ENCODE data around the gene PRR23B. TPM values are rescaled to one million over a fixed set of nuclear protein-coding genes. Genes with fewer than 3 reads are reported as not detected.

Gene PRR23B
- total RNA-seq, 1 donor from 2014 or later: not detected

DNA sequence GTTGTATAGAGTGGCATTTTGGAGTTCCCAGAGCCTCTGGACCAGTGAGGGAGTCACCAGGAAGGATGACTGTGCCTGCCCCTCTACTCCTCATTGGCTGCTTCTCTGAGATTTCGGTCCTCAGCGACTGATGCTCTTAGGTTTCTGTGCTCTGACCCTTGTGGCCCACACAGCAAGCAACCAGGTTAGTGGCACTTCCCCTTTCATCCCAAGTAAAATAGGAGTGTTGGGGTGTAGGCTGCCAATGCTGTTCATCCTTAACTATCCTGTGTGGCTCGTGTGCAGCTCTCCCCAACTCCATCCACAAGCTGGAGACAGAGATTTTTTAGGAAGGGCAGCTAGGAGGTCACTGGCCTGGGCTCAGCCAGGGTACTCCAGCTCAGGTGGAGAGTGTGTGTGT lies 35.9 kb downstream of the PRR23B start:
- no peaks in the 10 kb centered on the region for H3K9me3 ChIP-seq
- DNase-seq (no peak), ATAC-seq (no peak)
- H3K4me3 ChIP-seq: no peak overlapping the region
- no peak for TF ChIP-seq CTCF (IDR thresholded peaks at IDR 0.05)
- H3K4me1 ChIP-seq: no peaks in the 10 kb centered on the region
- H3K36me3 ChIP-seq: no peaks in the 10 kb centered on the region
- intact Hi-C loops (cut with DNase I): no loop called here
- H3K27me3 ChIP-seq: no peaks in the 10 kb centered on the region
- no peak overlapping the region for H3K27ac ChIP-seq

DNA sequence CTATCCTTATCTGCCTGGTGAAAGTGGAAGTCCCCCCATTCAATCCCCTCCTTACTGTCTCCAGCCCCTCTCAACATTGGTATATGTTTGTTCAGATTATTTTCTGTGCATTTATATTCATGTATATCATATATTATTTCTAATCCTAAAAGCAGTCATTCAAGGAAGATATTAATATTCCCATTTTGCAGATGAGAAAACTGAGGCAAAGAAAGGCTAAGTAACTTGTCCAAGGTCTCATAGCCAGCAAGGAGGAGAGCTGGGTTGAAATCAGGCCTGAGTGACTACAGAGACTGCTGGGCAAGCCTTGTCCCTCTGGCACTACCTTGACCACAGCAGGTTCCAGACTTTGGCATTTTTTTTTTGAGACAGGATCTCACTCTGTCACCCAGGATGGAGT lies 44.7 kb downstream of the PRR23B start:
- no peaks in the 10 kb centered on the region for H3K4me1 ChIP-seq
- no peak overlapping the region for H3K27ac ChIP-seq
- no peak for DNase-seq
- no peak for TF ChIP-seq CTCF (IDR thresholded peaks at IDR 0.05)
- no peak overlapping the region for H3K4me3 ChIP-seq
- no peaks in the 10 kb centered on the region for H3K27me3 ChIP-seq
- intact Hi-C loops (cut with DNase I): no loop called here
- ATAC-seq: no peak
- no peaks in the 10 kb centered on the region for H3K9me3 ChIP-seq
- no peaks in the 10 kb centered on the region for H3K36me3 ChIP-seq

GRCh38 chr3:138975351-138975750 lies 45.4 kb downstream of the PRR23B start:
- Histone ChIP-seq H3K4me3 (no peak overlapping the region), H3K36me3 (no peaks in the 10 kb centered on the region), H3K9me3 (no peaks in the 10 kb centered on the region), H3K27me3 (no peaks in the 10 kb centered on the region), H3K4me1 (no peaks in the 10 kb centered on the region), H3K27ac (no peak overlapping the region)
- no peak for DNase-seq
- no peak for ATAC-seq
- TF ChIP-seq CTCF (IDR thresholded peaks at IDR 0.05): no peak
- intact Hi-C loops (cut with DNase I): no loop called here

DNA sequence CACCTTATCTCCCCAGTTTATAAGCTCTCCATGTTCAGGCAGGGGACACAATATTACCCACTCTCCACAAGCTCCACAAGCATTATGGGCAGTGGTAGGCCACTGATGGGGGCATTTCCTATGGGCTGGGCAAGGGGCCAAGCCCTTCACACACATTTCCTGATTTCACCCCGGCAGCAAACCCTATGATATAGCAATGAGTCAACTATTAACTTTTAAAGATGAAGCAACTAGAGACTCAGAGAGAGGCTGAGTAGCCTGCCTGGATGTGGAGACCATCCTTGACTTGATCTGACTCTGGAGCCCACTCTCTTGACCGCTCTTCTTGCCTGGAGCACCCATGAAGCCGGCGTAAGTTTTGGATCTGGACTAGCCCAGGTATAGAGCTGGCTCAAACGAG lies 46.3 kb downstream of the PRR23B start:
- ATAC-seq (no peak), DNase-seq (no peak)
- no peak overlapping the region for H3K27ac ChIP-seq
- intact Hi-C loops (cut with DNase I): no loop called here
- H3K27me3 ChIP-seq: no peaks in the 10 kb centered on the region
- no peaks in the 10 kb centered on the region for H3K9me3 ChIP-seq
- no peaks in the 10 kb centered on the region for H3K4me1 ChIP-seq
- no peak overlapping the region for H3K4me3 ChIP-seq
- no peak for TF ChIP-seq CTCF (IDR thresholded peaks at IDR 0.05)
- H3K36me3 ChIP-seq: no peaks in the 10 kb centered on the region

- H3K27ac ChIP-seq: no peak overlapping the region
- DNase-seq (no peak), ATAC-seq (no peak)
- no peaks in the 10 kb centered on the region for H3K27me3 ChIP-seq
- no peaks in the 10 kb centered on the region for H3K36me3 ChIP-seq
- no peak overlapping the region for H3K4me3 ChIP-seq
- no peak for TF ChIP-seq CTCF (IDR thresholded peaks at IDR 0.05)
- H3K4me1 ChIP-seq: no peaks in the 10 kb centered on the region
- no peaks in the 10 kb centered on the region for H3K9me3 ChIP-seq
- intact Hi-C loops (cut with DNase I): no loop called here
Observed at GRCh38 chr3:138972941-138973340, 47.8 kb downstream of the PRR23B start.

DNA sequence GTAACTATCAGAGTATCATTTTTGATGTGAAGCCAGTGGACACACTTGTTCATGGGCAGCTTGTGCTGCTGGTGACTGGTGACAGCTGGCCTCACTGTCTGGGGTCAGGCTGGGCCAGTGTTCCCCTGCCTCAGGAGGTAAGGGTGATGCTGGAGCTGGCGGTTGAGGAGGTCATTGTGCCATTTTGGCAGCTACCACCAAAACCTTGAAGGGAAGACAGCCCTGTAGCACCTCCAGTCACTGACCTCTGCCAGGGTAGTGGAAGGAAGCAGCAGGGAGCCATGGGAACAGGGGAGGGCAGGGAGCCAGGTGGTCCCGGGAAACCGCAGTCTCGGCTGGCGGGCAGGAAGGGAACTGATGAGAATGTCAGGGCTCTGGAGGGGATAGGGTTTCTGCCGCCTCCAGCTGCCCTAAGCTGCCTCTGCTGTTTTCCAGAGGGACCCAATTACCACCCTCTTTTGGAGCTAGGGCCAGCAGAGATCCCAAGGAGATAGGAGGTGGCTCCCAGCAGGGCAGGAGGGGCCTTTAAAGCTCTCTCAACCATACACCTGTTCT lies 48.9 kb downstream of the PRR23B start:
- H3K4me1 ChIP-seq: no peaks in the 10 kb centered on the region
- no peaks in the 10 kb centered on the region for H3K9me3 ChIP-seq
- H3K27me3 ChIP-seq: no peaks in the 10 kb centered on the region
- no peak overlapping the region for H3K4me3 ChIP-seq
- H3K27ac ChIP-seq: no peak overlapping the region
- intact Hi-C loops (cut with DNase I): no loop called here
- no peak for TF ChIP-seq CTCF (IDR thresholded peaks at IDR 0.05)
- no peak for DNase-seq
- no peaks in the 10 kb centered on the region for H3K36me3 ChIP-seq
- ATAC-seq: no peak

All from upper lobe of right lung (tissue), 1 donor.